Measurements from ENCODE around the gene STXBP6. TPM values are rescaled to one million over a fixed set of nuclear protein-coding genes. Genes with fewer than 3 reads are reported as not detected.

The STXBP6 gene
- total and polyA plus RNA-seq, 2 of the 13 experiments (the other 11 are each of a cell fraction or from before 2014, with no cell fraction given) = 35.3 to 42.8 TPM

DNA sequence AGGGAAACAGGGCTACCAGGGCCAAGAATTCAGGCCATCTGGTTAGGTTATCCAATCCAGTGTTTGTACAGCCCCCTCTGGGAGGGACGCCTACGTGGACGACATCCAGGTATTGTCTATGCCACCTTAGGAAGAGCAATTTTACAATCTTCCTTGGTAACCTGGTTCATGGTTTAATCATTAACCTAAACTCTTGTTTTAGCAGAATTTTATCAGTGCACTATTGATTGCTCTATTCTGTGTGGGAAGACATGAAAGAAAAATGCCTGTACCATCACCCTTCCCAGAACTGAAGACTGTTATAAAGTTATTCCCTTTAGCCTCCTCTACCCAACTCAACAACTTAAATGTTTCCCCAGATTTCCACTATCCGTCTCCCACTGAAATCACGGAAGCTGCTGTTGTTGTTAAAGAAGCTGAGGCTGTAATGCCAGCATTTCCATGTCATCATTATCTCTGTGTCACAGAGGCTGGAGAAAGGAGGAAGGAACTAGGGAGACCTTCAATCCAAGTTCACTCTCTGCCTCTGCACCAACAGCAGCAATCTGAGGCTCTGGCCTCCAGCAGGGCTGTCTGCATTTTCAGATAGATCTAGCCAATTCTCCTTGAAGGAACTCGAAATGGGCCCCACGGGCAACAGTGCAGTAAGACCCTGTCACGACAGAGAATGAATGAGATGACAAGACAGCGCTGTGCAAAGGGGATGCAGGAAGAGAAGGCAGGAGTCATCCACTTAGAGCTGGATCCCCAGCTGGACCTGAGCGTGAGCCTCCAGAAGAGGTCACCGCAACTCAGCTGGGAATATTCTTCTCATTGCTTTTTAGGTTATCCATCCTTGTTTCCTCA lies 232.5 kb downstream of the STXBP6 start (continued):
- TF ChIP-seq ZNF235 (CRISPR knock-in tag; IDR thresholded peaks at IDR 0.05; ENCODE audit: borderline replicate concordance) = no peak
- no peak for TF ChIP-seq EED (CRISPR knock-in tag; IDR thresholded peaks at IDR 0.05)
- TF ChIP-seq SYNCRIP (IDR thresholded peaks at IDR 0.05; ENCODE audit: insufficient read depth, low read depth, low read length) = no peak
- TF ChIP-seq BCL6 (CRISPR knock-in tag; IDR thresholded peaks at IDR 0.05) = peak; percentile 94
- TF ChIP-seq DPF2 (CRISPR knock-in tag; IDR thresholded peaks at IDR 0.05; ENCODE audit: borderline replicate concordance, low read depth) = no peak
- TF ChIP-seq ZNF660 (CRISPR knock-in tag; IDR thresholded peaks at IDR 0.05; ENCODE audit: borderline replicate concordance, low read depth) = no peak; the same call in 1 of the 2 replicates
- TF ChIP-seq, protein P1, sequence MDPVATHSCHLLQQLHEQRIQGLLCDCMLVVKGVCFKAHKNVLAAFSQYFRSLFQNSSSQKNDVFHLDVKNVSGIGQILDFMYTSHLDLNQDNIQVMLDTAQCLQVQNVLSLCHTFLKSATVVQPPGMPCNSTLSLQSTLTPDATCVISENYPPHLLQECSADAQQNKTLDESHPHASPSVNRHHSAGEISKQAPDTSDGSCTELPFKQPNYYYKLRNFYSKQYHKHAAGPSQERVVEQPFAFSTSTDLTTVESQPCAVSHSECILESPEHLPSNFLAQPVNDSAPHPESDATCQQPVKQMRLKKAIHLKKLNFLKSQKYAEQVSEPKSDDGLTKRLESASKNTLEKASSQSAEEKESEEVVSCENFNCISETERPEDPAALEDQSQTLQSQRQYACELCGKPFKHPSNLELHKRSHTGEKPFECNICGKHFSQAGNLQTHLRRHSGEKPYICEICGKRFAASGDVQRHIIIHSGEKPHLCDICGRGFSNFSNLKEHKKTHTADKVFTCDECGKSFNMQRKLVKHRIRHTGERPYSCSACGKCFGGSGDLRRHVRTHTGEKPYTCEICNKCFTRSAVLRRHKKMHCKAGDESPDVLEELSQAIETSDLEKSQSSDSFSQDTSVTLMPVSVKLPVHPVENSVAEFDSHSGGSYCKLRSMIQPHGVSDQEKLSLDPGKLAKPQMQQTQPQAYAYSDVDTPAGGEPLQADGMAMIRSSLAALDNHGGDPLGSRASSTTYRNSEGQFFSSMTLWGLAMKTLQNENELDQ (CRISPR knock-in tag; IDR thresholded peaks at IDR 0.05; ENCODE audit: borderline replicate concordance) = no peak; the same call in 1 of the 2 replicates
- peak; percentile 87; the same call in 1 of the 2 replicates for TF ChIP-seq XBP1 (CRISPR knock-in tag; IDR thresholded peaks at IDR 0.05)
- TF ChIP-seq ZNF263 (CRISPR knock-in tag; IDR thresholded peaks at IDR 0.05) = peak; percentile 47; the same call in 1 of the 2 replicates
- peak; percentile 67 for TF ChIP-seq HOXA9 (CRISPR knock-in tag; IDR thresholded peaks at IDR 0.05; ENCODE audit: borderline replicate concordance)
- no peak for TF ChIP-seq MED8 (CRISPR knock-in tag; IDR thresholded peaks at IDR 0.05; ENCODE audit: insufficient replicate concordance)
- TF ChIP-seq, protein P2, sequence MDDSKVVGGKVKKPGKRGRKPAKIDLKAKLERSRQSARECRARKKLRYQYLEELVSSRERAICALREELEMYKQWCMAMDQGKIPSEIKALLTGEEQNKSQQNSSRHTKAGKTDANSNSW (CRISPR knock-in tag; IDR thresholded peaks at IDR 0.05; ENCODE audit: borderline replicate concordance) = 0 out of 2 replicates have a peak, but pooled peaks have one; percentile 3
- no peak for TF ChIP-seq ZEB1 (IDR thresholded peaks at IDR 0.05; ENCODE audit: insufficient replicate concordance, low read depth)
- TF ChIP-seq CENPX (CRISPR knock-in tag; IDR thresholded peaks at IDR 0.05) = no peak
- TF ChIP-seq SKI (IDR thresholded peaks at IDR 0.05; ENCODE audit: partially characterized antibody) = no peak
- no peak for TF ChIP-seq ZNF460 (CRISPR knock-in tag; IDR thresholded peaks at IDR 0.05; ENCODE audit: borderline replicate concordance)
- TF ChIP-seq, protein P3, sequence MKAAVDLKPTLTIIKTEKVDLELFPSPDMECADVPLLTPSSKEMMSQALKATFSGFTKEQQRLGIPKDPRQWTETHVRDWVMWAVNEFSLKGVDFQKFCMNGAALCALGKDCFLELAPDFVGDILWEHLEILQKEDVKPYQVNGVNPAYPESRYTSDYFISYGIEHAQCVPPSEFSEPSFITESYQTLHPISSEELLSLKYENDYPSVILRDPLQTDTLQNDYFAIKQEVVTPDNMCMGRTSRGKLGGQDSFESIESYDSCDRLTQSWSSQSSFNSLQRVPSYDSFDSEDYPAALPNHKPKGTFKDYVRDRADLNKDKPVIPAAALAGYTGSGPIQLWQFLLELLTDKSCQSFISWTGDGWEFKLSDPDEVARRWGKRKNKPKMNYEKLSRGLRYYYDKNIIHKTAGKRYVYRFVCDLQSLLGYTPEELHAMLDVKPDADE (CRISPR knock-in tag; IDR thresholded peaks at IDR 0.05) = no peak
- TF ChIP-seq NCOA5 (CRISPR knock-in tag; IDR thresholded peaks at IDR 0.05) = peak; percentile 67; the same call in 1 of the 2 replicates
- peak; percentile 46; the same call in 1 of the 2 replicates for TF ChIP-seq ZNF780A (CRISPR knock-in tag; IDR thresholded peaks at IDR 0.05)
- TF ChIP-seq RARG (CRISPR knock-in tag; IDR thresholded peaks at IDR 0.05; ENCODE audit: low read depth) = peak; percentile 28

Measured in HepG2 (cell line).